Testis (tissue), 2 donors: ENCODE data around the gene MID1.

Experiments
- CTCF ChIP-seq, 3 experiments: fragments of 450-650 bp in 2 of 3; fragments of 200-600 bp in 1 of 3; sonication (generic) in 1 of 3; IDR thresholded peaks; one replicate each; pipeline ENCODE4 v1.5.1; 2016 to 2019; ENCODE audit warnings: antibody characterized with exemption in 3 of 3, mild to moderate bottlenecking in 2 of 3, moderate library complexity in 1 of 3
- POLR2A ChIP-seq: fragments of 450-650 bp; IDR thresholded peaks from one replicate; pipeline ENCODE4 v1.6.1; 2017; ENCODE audit warnings: antibody characterized with exemption, mild to moderate bottlenecking, moderate library complexity

- TF ChIP-seq CTCF (IDR thresholded peaks at IDR 0.05) (no peak), POLR2A (no peak)
These were observed 142.9 kb downstream of the MID1 start for GRCh38 chrX:10477525-10477924.
